GM10847 (cell line): ENCODE results near the gene OLR1.

Source experiments
- POLR2A ChIP-seq: IDR thresholded peaks from 2 replicates; pipeline ENCODE4 v1.6.1; 2011; ENCODE audit not compliant: insufficient read length; ENCODE audit errors: extremely low read depth

The OLR1 gene

GRCh38 chr12:10132850-10133370 lies 39.0 kb downstream of the OLR1 start:
- TF ChIP-seq POLR2A = no peak

GRCh38 chr12:10131111-10131690 lies 40.7 kb downstream of the OLR1 start:
- no peak for TF ChIP-seq POLR2A

- no peak for TF ChIP-seq POLR2A
Measured at GRCh38 chr12:10130042-10130441, 41.9 kb downstream of the OLR1 start, which contains the start of gene CLEC7A. Gene CLEC7A (minus strand): TSS chr12:10130199. CDS start chr12:10130082, 117 bp downstream.

GRCh38 chr12:10128687-10129086 lies 43.2 kb downstream of the OLR1 start:
- TF ChIP-seq POLR2A = no peak

GRCh38 chr12:10126413-10126812 lies 45.5 kb downstream of the OLR1 start:
- TF ChIP-seq POLR2A = no peak

- no peak for TF ChIP-seq POLR2A
Measured at GRCh38 chr12:10122689-10123088, 49.2 kb downstream of the OLR1 start.

- no peak for TF ChIP-seq POLR2A
Measured at GRCh38 chr12:10121278-10121677, 50.7 kb downstream of the OLR1 start.

GRCh38 chr12:10119066-10119465 lies 52.9 kb downstream of the OLR1 start:
- no peak for TF ChIP-seq POLR2A

- TF ChIP-seq POLR2A = no peak
Measured at GRCh38 chr12:10115890-10116289, 56.0 kb downstream of the OLR1 start.

GRCh38 chr12:10115311-10115710 lies 56.6 kb downstream of the OLR1 start:
- no peak for TF ChIP-seq POLR2A

GRCh38 chr12:10113920-10114319 lies 58.0 kb downstream of the OLR1 start:
- no peak for TF ChIP-seq POLR2A

GRCh38 chr12:10113075-10113474 lies 58.9 kb downstream of the OLR1 start:
- TF ChIP-seq POLR2A = no peak

GRCh38 chr12:10111451-10111850 lies 60.5 kb downstream of the OLR1 start:
- TF ChIP-seq POLR2A = no peak

GRCh38 chr12:10110256-10110844 lies 61.6 kb downstream of the OLR1 start:
- no peak for TF ChIP-seq POLR2A
